K562 (cell line): Measurements from ENCODE around the gene DOCK6. TPM values are rescaled to one million over a fixed set of nuclear protein-coding genes. Genes with fewer than 3 reads are reported as not detected.
A peak's percentile ranks its signal among the peaks of the same experiment; 100 is the strongest.

Experiments
- ATF7 ChIP-seq: fragments of 450-650 bp; IDR thresholded peaks from 2 replicates; pipeline ENCODE4 v1.7.1; 2014; ENCODE audit warnings: mild to moderate bottlenecking, moderate library complexity
- CREBBP ChIP-seq: IDR thresholded peaks from one replicate; pipeline ENCODE4 v1.6.1; 2012; ENCODE audit warnings: low read depth, mild to moderate bottlenecking, control low read depth, inconsistent platforms, low read length
- CXXC5 ChIP-seq: fragments of 250-450 bp; sonication (Bioruptor Pico); IDR thresholded peaks from 2 replicates; pipeline ENCODE4 v1.8.0; 2022; ENCODE audit warnings: inconsistent platforms, mild to moderate bottlenecking, moderate library complexity
- E2F8 ChIP-seq: fragments of 450-650 bp; IDR thresholded peaks from 2 replicates; pipeline ENCODE4 v1.7.1; 2018; ENCODE audit warnings: mild to moderate bottlenecking, low read depth; ENCODE audit not compliant: partially characterized antibody
- ELF4 ChIP-seq: fragments of 450-650 bp; formaldehyde crosslinking; IDR thresholded peaks from 2 replicates; pipeline ENCODE4 v1.4.0; 2022; ENCODE audit warnings: missing genetic modification characterization
- EP400 ChIP-seq: fragments of 450-650 bp; IDR thresholded peaks from 2 replicates; pipeline ENCODE4 v1.6.1; 2017; ENCODE audit warnings: antibody characterized with exemption, mild to moderate bottlenecking, moderate library complexity
- FOXK2 ChIP-seq, 2 experiments: fragments of 450-650 bp; IDR thresholded peaks in 1 of 2; conservative IDR thresholded peaks in 1 of 2; 2 replicates each; pipeline ENCODE4 v1.6.1; 2016; ENCODE audit warnings: low read depth in 2 of 2, mild to moderate bottlenecking in 1 of 2
- JUND ChIP-seq, 2 experiments: IDR thresholded peaks; 2 replicates in 1 of 2; 3 replicates in 1 of 2; pipeline ENCODE4 v1.6.1; 2011; ENCODE audit warnings: borderline replicate concordance in 2 of 2, low read depth in 2 of 2, low read length in 2 of 2, improper control_type of control experiment in 1 of 2, missing biosample characterization in 1 of 2, missing genetic modification characterization in 1 of 2, missing genetic modification reagents in 1 of 2
- KDM1A ChIP-seq, 2 experiments: fragments of 450-650 bp; IDR thresholded peaks; 2 replicates each; pipeline ENCODE4 v1.6.1; 2016; ENCODE audit warnings: mild to moderate bottlenecking in 2 of 2
- KLF16 ChIP-seq: IDR thresholded peaks from 2 replicates; pipeline ENCODE4 v1.6.1; 2016; ENCODE audit warnings: antibody characterized with exemption
- MEF2A ChIP-seq: IDR thresholded peaks from 2 replicates; pipeline ENCODE4 v1.6.1; 2011; ENCODE audit warnings: low read depth, mild to moderate bottlenecking, low read length, moderate library complexity; ENCODE audit not compliant: control insufficient read depth
- NFRKB ChIP-seq: fragments of 450-650 bp; IDR thresholded peaks from 2 replicates; pipeline ENCODE4 v1.6.1; 2016; ENCODE audit warnings: low read depth
- PCBP1 ChIP-seq: fragments of 200-400 bp; formaldehyde crosslinking; IDR thresholded peaks from 2 replicates; pipeline ENCODE4 v1.6.1; 2018; ENCODE audit warnings: mild to moderate bottlenecking, low read depth, low read length; ENCODE audit not compliant: poor library complexity, severe bottlenecking
- PML ChIP-seq: IDR thresholded peaks from 2 replicates; pipeline ENCODE4 v1.6.1; 2012; ENCODE audit warnings: low read length, inconsistent platforms
- RAD21 ChIP-seq, 2 experiments: fragments of 250-450 bp in 1 of 2; fragments of 450-650 bp in 1 of 2; sonication (Bioruptor Pico) in 1 of 2; formaldehyde crosslinking in 1 of 2; IDR thresholded peaks in 1 of 2; conservative IDR thresholded peaks in 1 of 2; 2 replicates each; pipeline versions ENCODE4 v1.4.0 to v1.8.0; 2020 to 2022; ENCODE audit warnings: mild to moderate bottlenecking in 2 of 2, moderate library complexity in 1 of 2
- RB1 ChIP-seq: fragments of 450-650 bp; IDR thresholded peaks from 2 replicates; pipeline ENCODE4 v1.6.1; 2017; ENCODE audit warnings: low read depth, mild to moderate bottlenecking
- TCF3 ChIP-seq: sonication (generic); formaldehyde crosslinking; IDR thresholded peaks from 2 replicates; pipeline ENCODE4 v1.4.0; 2020; ENCODE audit warnings: mild to moderate bottlenecking, missing genetic modification reagents
- TEAD1 ChIP-seq, 2 experiments: fragments of 450-650 bp in 1 of 2; sonication (generic) in 1 of 2; formaldehyde crosslinking; IDR thresholded peaks; 2 replicates each; pipeline versions ENCODE4 v1.4.0 to v1.8.0; 2020 to 2022; ENCODE audit warnings: mild to moderate bottlenecking in 2 of 2, missing genetic modification reagents in 1 of 2
- ZNF232 ChIP-seq: sonication (generic); formaldehyde crosslinking; IDR thresholded peaks from 2 replicates; pipeline ENCODE4 v1.8.0; 2022; ENCODE audit warnings: mild to moderate bottlenecking, missing genetic modification reagents
- ZNF316 ChIP-seq: fragments of 450-650 bp; IDR thresholded peaks from 2 replicates; pipeline ENCODE4 v1.6.1; 2016
- polyA plus RNA-seq, 8 experiments: library from polyadenylated mRNA; depleted of rRNA in 4 of 8; stranded (reverse) in 5 of 8; unstranded in 3 of 8; fragments of >200 nt; fragmentation: Nextera tagmentation in 2 of 8; fragmentation: Illumina TruSeq in 1 of 8; extraction: Ambion mirVana in 2 of 8; extraction: Trizol in 1 of 8; gene quantifications; 2 replicates each; pipeline versions ENCODE4 v1.2.1 to v1.2.3, GENCODE V29; 2011 to 2014; ENCODE audit warnings: inconsistent platforms in 1 of 8, missing spikeins in 1 of 8
- total RNA-seq, 7 experiments: library from RNA; depleted of rRNA in 6 of 7; stranded (reverse); fragments of >200 nt in 6 of 7; fragmentation: Illumina TruSeq in 2 of 7; extraction: Trizol in 2 of 7; gene quantifications; 2 replicates each; pipeline versions ENCODE4 v1.2.1 to v1.2.3, GENCODE V29; 2011 to 2021; ENCODE audit warnings: low replicate concordance in 1 of 7

The DOCK6 gene
- total and polyA plus RNA-seq, 9 of the 15 experiments (the other 6 are each of a cell fraction or from before 2014, with no cell fraction given): 0.35 to 19.3 (median 3.8) TPM

GRCh38 chr19:11155373-11156120 lies 106.8 kb downstream of the DOCK6 start, which contains the start of gene SPC24 (continued):
- TF ChIP-seq TCF3 (CRISPR knock-in tag) (no peak), PCBP1 (peak; percentile 71), RB1 (peak; percentile 91), JUND (IDR thresholded peaks at IDR 0.05; ENCODE audit: borderline replicate concordance, low read depth, low read length) (no peak; the same call in 1 of the 2 replicates), JUND (tag; IDR thresholded peaks at IDR 0.05; ENCODE audit: borderline replicate concordance, low read depth, low read length) (no peak), MEF2A (no peak), RAD21 (CRISPR knock-in tag; conservative IDR thresholded peaks at IDR 0.05 in 1 of 2, IDR thresholded peaks at IDR 0.05 in 1 of 2) (no peak), ELF4 (CRISPR knock-in tag) (0 out of 2 replicates have a peak, but pooled peaks have one; percentile 49), ZNF232 (CRISPR knock-in tag) (no peak; the same call in 1 of the 2 replicates), EP400 (peak; percentile 94), ZNF316 (peak; percentile 37; the same call in 1 of the 2 replicates), ATF7 (peak; percentile 81), CREBBP (no peak), PML (peak; percentile 75), CXXC5 (CRISPR knock-in tag) (peak; percentile 51; the same call in 1 of the 2 replicates), NFRKB (peak; percentile 91; the same call in 1 of the 2 replicates), E2F8 (peak; percentile 86), FOXK2 (conservative IDR thresholded peaks at IDR 0.05 in 1 of 2, IDR thresholded peaks at IDR 0.05 in 1 of 2; ENCODE audit: low read depth in 2 of 2) (peak; percentile 96 to 97), TEAD1 (CRISPR knock-in tag; IDR thresholded peaks at IDR 0.05) (peak; percentile 23 to 29; a peak in 2 of 4 replicates), KDM1A (IDR thresholded peaks at IDR 0.05) (peak in 1 of 2 experiments; percentile 65; a peak in 2 of 4 replicates), KLF16 (peak; percentile 89)
